NCI-H1092 (cell line): ENCODE data around the gene HIVEP3.

Experiments
- DNase-seq: peaks from one replicate; lab custom pipeline; 2025; lab: John Stamatoyannopoulos, UW

Gene HIVEP3

GRCh38 chr1:41547781-41548560 is 370.8 kb downstream of the HIVEP3 start:
- DNase-seq = no peak

- DNase-seq = no peak
Observed at GRCh38 chr1:41547336-41547735, 371.4 kb downstream of the HIVEP3 start.

GRCh38 chr1:41546833-41547135 is 371.9 kb downstream of the HIVEP3 start:
- DNase-seq = no peak

DNA sequence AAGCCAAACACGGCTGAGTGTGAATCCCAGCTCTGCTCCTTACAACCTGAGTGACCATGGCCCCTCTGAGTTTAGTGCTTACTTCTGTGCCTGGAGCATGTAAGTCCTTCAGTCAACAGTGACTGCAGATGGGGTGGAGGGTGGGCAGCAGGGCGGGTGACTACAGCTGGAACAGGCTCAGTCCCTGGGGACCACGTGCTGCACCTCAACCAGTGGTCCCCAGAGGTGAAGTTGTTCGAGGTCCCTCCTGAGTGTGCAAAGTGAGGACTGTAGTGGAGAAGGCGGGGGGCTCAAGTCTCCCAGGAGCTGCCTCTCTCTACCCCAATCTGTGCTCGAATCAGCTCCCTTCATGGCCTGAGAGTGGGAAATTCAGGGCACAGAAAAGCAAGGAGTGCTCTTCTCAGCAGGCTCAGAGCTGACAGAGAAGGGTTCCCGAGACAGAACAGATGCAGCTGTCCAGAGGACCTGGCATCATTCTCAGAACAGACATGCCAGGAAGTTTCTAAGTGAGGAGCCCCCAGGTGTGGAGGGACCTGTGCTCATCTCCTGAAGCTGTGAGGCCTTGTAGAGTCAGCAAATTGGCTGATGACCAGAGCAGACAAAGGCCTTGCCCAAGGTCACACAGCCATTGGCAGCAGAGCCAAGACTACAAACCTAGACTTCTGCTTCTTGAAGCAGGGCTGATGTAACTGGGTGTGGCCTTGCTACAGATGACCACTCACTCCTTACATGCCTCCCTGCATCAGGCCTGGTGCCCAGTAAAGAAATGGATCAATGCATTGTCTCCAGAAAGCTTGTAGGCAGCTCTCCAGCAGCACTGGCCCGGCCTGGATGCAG is 372.5 kb downstream of the HIVEP3 start:
- DNase-seq = no peak

- no peak for DNase-seq
Observed at GRCh38 chr1:41542196-41542930, 376.4 kb downstream of the HIVEP3 start.

DNA sequence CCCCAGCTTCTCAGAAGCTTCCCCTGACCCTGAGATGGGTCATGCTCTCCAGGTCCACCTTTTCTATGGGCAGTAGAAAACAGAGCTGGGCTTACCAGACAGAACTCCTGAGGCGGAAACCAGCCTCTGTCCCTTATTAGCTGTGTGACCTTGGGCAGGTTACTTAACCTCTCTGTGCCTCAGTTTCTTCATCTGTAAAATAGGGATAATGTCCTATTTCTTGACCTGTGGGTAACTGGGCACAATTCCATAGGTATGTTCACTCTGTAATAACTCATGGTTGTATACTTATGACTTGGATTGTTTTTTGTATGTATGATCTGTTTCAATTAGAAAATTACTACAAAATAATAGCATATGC is 377.1 kb downstream of the HIVEP3 start:
- no peak for DNase-seq

DNA sequence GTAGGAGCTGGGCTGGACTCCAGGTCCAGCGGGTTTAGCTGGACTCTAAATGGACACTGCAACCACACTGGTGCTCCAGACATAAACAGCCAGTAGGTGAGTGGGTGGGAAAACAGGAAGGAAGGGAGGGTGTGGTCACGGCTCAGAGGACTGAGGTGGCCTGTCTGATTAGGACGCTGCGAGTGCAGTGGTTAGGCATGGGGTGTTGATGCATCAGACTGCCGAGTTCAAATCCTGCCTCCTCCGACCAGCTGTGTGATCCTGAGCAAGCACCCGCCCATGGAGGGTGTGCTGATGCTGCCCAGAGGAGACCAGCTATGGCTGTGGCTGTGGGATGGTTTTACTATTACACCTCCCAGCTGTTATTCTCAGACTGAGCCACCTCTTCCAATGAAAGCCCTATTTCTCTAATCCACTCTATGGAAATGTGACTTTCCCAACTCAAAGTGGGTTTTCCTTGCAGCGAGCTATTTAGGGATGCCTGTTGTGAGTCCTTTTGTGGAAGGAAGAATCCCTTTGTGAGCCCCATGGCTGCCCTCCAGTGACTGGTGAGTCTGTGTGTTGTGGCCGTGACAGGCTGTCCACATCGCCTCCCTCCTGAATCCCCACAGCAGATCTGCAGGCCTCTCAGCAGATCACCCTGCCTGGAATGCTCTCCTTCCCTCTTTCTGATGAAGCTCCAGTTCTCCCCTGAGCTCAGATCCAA is 377.7 kb downstream of the HIVEP3 start:
- no peak for DNase-seq

DNA sequence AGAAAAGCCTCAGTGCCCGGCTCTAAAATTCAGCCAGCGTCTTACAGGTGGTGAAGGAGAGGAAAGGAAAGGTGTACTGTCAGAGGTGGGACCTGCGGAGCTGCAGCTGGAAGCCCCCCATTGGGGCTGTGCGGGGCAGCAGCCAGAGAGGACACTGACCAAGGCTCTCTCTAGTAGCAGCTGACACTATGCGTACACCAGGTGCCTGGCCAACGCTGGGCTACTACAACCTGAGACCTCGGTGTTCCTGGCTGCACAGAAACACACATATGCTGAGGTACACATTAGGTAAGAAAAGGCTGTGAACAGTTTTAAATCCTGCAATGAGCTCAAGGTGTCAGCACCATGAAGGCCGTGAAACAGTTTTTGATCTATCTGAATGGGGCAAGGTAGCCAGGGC is 378.7 kb downstream of the HIVEP3 start:
- DNase-seq = no peak

GRCh38 chr1:41539418-41539805 is 379.3 kb downstream of the HIVEP3 start:
- DNase-seq = no peak

- no peak for DNase-seq
Observed at GRCh38 chr1:41538741-41539417, 379.8 kb downstream of the HIVEP3 start.

DNA sequence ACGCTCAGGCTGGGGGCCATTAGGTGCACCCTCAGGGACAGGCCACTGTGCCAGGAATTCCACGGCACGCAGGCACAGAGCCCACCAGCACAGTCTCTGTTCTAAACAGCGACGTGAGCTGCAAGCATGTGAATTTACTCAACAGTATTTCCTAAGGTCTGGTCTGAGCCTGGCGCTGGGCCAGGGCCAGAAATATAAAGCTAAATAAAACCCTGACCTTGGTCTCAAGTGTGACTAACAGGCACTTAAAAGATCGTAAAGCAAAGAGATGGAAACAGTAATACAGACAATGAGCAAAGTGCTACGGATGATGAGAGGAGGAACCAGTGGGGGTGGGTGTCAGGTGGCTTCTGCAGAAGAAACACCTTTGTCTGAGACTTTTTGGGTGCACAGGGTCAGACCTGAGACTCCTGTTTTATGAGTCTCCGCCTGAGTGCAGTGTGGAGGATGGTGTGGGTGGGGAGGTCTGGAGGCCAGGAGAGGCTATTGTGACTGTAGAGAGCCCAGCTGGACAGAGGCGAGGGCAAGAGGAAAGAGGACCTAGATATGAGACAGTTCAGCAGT is 380.9 kb downstream of the HIVEP3 start:
- DNase-seq = peak; percentile 27

GRCh38 chr1:41537251-41537650 is 381.5 kb downstream of the HIVEP3 start:
- no peak for DNase-seq

DNA sequence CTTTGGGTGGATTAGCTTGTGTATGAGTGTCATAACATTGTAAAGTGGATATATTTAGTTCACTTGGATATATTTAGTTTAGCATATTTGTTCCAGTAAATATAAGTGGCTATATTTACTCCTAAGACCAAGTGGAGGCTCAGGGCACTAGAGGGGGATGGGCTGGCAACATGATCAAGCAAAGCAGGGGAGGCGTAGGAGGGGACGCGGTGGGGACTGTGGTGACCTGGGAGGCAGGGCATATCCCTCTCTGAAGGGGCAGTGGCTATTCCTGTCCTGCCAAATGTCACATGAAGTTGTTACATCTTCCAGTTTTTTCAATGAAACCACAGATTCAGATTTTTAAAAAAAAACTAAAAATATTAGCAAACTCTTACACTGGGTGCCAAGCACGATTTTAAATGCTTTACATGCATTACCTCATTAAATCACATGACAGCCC is 382.3 kb downstream of the HIVEP3 start:
- no peak for DNase-seq

GRCh38 chr1:41535716-41536115 is 383.0 kb downstream of the HIVEP3 start:
- no peak for DNase-seq

DNA sequence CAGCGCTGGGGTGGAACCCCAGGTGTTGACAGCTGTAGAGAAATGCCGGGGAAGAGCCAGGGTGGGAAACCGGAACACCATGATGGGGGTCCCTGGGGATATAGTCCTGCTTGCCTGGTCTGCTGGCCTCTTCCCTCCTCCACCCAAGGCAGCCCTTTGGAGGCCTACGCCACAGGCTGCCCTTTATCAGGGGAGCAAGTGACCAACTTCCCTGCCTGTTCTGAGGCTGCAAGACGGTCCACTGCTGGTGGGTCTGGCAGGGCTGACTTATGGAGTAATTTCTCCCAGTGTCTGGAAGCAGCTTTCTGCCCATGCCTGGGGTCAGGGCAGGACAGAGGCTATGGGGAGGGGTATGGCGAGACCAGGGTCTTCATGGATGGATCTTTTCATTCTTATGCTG is 383.4 kb downstream of the HIVEP3 start:
- no peak for DNase-seq

DNA sequence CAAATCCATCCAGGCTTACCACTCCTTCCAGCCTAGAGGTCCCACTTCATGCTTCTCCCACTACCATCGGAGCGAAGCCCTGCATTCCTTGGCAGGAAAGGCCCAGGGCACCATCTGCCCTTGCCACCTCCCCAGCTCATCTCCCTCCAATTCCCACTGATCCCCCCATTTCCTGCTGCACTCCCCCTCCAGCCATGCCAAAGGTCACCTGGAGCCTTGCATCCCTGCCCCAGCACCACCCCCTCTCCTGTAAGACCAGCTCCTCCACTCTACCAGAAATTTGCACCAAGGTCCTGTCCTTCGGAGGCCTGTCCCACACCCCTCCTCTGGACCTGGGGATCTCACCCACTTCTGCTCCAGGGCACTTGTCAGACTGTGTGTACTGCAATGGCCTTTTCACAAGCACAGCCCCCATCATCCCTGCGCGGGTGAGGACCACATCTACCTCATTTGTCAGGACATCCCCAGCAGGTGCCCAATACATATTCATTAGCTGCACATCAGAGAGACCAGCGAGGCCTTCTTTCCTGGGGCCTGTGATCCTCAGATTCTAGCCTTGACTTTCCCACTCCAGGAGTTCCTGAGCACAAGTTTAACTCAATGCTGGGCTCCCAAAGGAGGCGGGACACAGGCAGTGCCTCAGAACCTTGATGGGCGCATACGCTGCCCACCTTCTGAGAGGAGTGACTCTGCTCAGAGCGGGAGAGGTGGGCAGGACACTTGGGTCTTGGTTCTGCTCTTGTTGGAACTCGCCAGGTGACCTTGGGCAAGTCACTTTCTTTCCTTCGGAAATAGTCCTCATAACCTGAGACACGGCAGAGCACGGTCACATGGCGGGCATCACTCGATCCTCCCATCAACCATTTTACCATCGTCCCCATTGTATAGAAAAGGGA is 384.3 kb downstream of the HIVEP3 start:
- no peak for DNase-seq

GRCh38 chr1:41533731-41534080 is 385.0 kb downstream of the HIVEP3 start:
- DNase-seq = no peak

- DNase-seq = no peak
Observed at GRCh38 chr1:41533016-41533730, 385.5 kb downstream of the HIVEP3 start.

DNA sequence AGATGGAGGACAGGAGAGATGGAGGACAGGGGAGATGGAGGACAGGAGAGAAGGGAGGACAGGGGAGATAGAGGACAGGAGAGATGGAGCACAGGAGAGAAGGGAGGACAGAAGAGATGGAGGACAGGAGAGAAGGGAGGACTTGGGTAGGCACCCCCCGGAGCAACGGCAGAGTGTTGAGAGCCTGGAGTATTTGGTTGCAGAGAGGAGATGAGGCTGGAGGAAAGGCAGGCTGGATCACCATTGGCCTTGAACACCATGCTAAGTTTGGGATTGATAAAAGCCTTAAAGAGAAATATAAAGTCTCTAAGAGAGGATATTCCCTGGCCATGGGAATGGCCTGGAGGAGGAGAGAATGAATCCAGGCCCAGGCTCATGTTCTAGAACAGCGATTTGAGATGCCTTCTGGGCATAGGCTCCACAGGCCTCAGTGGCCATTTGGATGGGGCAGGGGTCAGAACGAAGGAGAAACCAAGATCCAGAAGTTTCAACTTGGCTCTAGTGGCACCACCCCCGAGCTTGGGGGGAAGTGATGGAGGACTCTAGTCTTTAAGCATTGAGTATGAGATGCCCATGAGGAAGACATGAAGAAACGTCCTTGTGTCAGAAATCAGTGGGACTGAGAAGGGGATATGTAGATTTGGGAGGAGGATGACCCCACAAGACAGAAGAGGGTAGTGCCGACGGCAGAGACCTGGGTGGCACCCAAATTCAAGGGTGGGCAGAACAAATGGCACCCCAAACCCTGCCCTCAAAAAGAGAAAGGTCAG is 386.3 kb downstream of the HIVEP3 start:
- DNase-seq = no peak
